Body of pancreas (tissue), 4 donors: ENCODE measurements around the gene MFAP3. TPM values are rescaled to one million over a fixed set of nuclear protein-coding genes. Genes with fewer than 3 reads are reported as not detected.

Experiments
- ATAC-seq: fragments of 150-250 bp; one replicate; pipeline ENCODE4 v1.9.1; 2016
- DNase-seq, 4 donors: peaks; one replicate each; pipeline ENCODE4 v3.0.0-alpha.2; 2019
- H3K27ac ChIP-seq, 4 donors: fragments of 200-600 bp; sonication (generic); 1 replicate in 3 of 4; 2 replicates in 1 of 4; pipeline versions ENCODE4 v1.5.1 to v1.6.1; 2016 to 2019; ENCODE audit warnings: mild to moderate bottlenecking in 1 of 4, mixed read lengths in 1 of 4, moderate library complexity in 1 of 4
- H3K27me3 ChIP-seq, 2 donors: fragments of 200-600 bp; sonication (generic); one replicate each; pipeline ENCODE4 v1.6.0; 2016; ENCODE audit warnings: mild to moderate bottlenecking in 1 of 2
- H3K36me3 ChIP-seq, 2 donors: fragments of 200-600 bp; sonication (generic); replicated peaks in 1 of 2; 2 replicates each; pipeline ENCODE4 v1.5.1; 2016; ENCODE audit warnings: low read depth in 2 of 2; ENCODE audit not compliant: insufficient read depth in 1 of 2
- H3K4me1 ChIP-seq: fragments of 200-600 bp; sonication (generic); one replicate; pipeline ENCODE4 v1.6.0; 2016
- H3K4me3 ChIP-seq, 2 donors: fragments of 200-600 bp; sonication (generic); 1 replicate in 1 of 2; 2 replicates in 1 of 2; pipeline ENCODE4 v1.5.1; 2016 to 2019
- H3K9me3 ChIP-seq, 3 donors: fragments of 200-600 bp; sonication (generic); 1 replicate in 2 of 3; 2 replicates in 1 of 3; pipeline ENCODE4 v1.5.1; 2016
- CTCF ChIP-seq, 7 experiments: fragments of 450-650 bp in 4 of 7; fragments of 200-600 bp in 3 of 7; sonication (generic) in 3 of 7; IDR thresholded peaks; one replicate each; pipeline ENCODE4 v1.5.1; 2016 to 2019; ENCODE audit warnings: antibody characterized with exemption in 7 of 7
- POLR2A ChIP-seq, 3 donors: fragments of 450-650 bp; IDR thresholded peaks; one replicate each; pipeline ENCODE4 v1.6.1; 2016; ENCODE audit warnings: antibody characterized with exemption in 3 of 3, mild to moderate bottlenecking in 2 of 3
- WGBS, 2 donors: methylation state at CpG; one replicate each; pipeline ENCODE4 v1.1.5; 2017; 5-methylcytosine and 5-hydroxymethylcytosine counted together
- intact Hi-C: fragments of 100-400 bp; cut with DNase I; formaldehyde crosslinking; loops from one replicate; pipeline ENCODE4 v1.15.1; 2023
- total RNA-seq, 2 donors: library from RNA; depleted of rRNA; stranded (reverse); fragments of >200 nt; gene quantifications; one replicate each; pipeline ENCODE4 v1.1.0, GENCODE V29; 2016

Gene MFAP3
- total RNA-seq, result 10 to 100 TPM; 14.3 to 23.4 TPM

GRCh38 chr5:154038707-154039457, at the start of gene MFAP3, which contains the start of gene FAM114A2:
MFAP3 (plus strand) TSS chr5:154038967; CDS start chr5:154049723, 10,756 bp downstream.
FAM114A2 (minus strand) TSS chr5:154038910; CDS start chr5:154034953, 3,957 bp downstream.
- H3K4me1 ChIP-seq, result peaks cover 16% of the 10 kb centered on the region
- peak; percentile 88 to 90 (median 90) for DNase-seq
- 0 to 1% methylated on average over 38 to 51 of the region's 51 CpGs for WGBS, 2 donors
- H3K9me3 ChIP-seq, result no peaks in the 10 kb centered on the region
- intact Hi-C loops, result no loop called here
- peak; percentile 98 for ATAC-seq
- TF ChIP-seq CTCF (IDR thresholded peaks at IDR 0.05) (peak in 2 of 7 experiments; percentile 3 to 7), POLR2A (IDR thresholded peaks at IDR 0.05) (peak; percentile 75 to 95 (median 92))
- H3K36me3 ChIP-seq, result no peaks in the 10 kb centered on the region
- no peaks in the 10 kb centered on the region for H3K27me3 ChIP-seq
- H3K27ac ChIP-seq, result peak within 1 kb of the TSS; percentile 70 to 91 (median 80)
- peak within 1 kb of the TSS; percentile 92 to 97 for H3K4me3 ChIP-seq

DNA sequence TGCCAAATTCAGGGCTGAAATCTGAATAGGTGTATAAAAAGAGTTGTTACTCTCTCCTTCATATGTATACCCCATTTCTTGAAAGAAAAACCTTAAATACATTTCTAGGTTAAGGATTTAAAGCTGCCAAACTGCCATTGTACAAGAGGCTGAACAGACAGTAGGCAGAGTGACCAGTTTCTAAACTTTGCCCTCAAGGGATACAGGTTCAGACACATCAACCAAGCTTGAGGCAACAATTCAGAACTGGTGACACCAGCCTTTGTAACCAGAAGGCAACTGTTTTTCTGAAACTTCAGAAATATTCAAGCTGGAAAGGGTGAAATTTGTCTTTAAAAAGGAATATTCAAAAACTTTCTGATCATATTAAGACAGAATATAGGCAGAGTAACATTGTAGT, 47.6 kb upstream of the MFAP3 start:
- Histone ChIP-seq H3K36me3 (peaks cover 0 to 8% of the 10 kb centered on the region in 2 donors), H3K4me3 (no peak overlapping the region), H3K27me3 (no peaks in the 10 kb centered on the region), H3K27ac (no peak overlapping the region), H3K4me1 (no peaks in the 10 kb centered on the region), H3K9me3 (no peaks in the 10 kb centered on the region)
- no peak for ATAC-seq
- intact Hi-C loops, result no loop called here
- TF ChIP-seq POLR2A (IDR thresholded peaks at IDR 0.05), result no peak
- TF ChIP-seq CTCF (IDR thresholded peaks at IDR 0.05), result no peak
- no peak for DNase-seq

- no peak for TF ChIP-seq POLR2A (IDR thresholded peaks at IDR 0.05)
- no peak for TF ChIP-seq CTCF (IDR thresholded peaks at IDR 0.05)
- Histone ChIP-seq H3K9me3 (no peaks in the 10 kb centered on the region), H3K36me3 (peaks cover 0 to 11% of the 10 kb centered on the region in 2 donors), H3K27me3 (no peaks in the 10 kb centered on the region), H3K4me1 (no peaks in the 10 kb centered on the region), H3K4me3 (no peak overlapping the region), H3K27ac (no peak overlapping the region)
- DNase-seq (no peak), ATAC-seq (no peak)
- 55 to 67% methylated on average over 1 of the region's 1 CpG for WGBS, 2 donors
- intact Hi-C loops, result no loop called here
Measured at GRCh38 chr5:153998010-153998409, 40.8 kb upstream of the MFAP3 start.

DNA sequence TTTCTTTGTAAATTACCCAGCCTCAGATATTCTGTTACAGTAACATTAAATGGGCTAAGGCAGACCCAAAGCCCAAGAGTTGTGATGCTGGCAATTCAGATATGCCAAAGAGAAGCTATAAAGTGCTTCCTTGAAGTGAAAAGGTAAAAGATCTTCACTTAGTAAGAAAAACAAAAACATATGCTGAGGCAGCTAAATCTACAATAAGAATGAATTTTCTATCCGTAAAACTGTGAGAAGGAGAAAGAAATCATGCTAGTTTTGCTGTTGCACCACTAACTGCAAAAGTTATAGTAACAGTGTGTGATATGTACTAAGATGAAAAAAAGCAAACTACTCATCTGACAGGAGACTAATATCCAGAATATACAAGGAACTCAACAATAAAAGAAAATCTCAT, 40.0 kb upstream of the MFAP3 start:
- no peak for TF ChIP-seq CTCF (IDR thresholded peaks at IDR 0.05)
- TF ChIP-seq POLR2A (IDR thresholded peaks at IDR 0.05), result no peak
- Histone ChIP-seq H3K36me3 (peaks cover 0 to 11% of the 10 kb centered on the region in 2 donors), H3K27me3 (no peaks in the 10 kb centered on the region), H3K4me1 (no peaks in the 10 kb centered on the region), H3K9me3 (no peaks in the 10 kb centered on the region), H3K4me3 (no peak overlapping the region), H3K27ac (no peak overlapping the region)
- ATAC-seq (no peak), DNase-seq (no peak)
- intact Hi-C loops, result no loop called here
- 90 to 100% methylated on average over 1 of the region's 1 CpG for WGBS, 2 donors

- DNase-seq (no peak), ATAC-seq (no peak)
- Histone ChIP-seq H3K4me1 (no peaks in the 10 kb centered on the region), H3K27ac (no peak overlapping the region), H3K9me3 (no peaks in the 10 kb centered on the region), H3K4me3 (no peak overlapping the region), H3K27me3 (no peaks in the 10 kb centered on the region), H3K36me3 (peaks cover 0 to 11% of the 10 kb centered on the region in 2 donors)
- intact Hi-C loops, result no loop called here
- 90 to 95% methylated on average over 3 of the region's 3 CpGs for WGBS, 2 donors
- TF ChIP-seq POLR2A (IDR thresholded peaks at IDR 0.05), result no peak
- no peak for TF ChIP-seq CTCF (IDR thresholded peaks at IDR 0.05)
Measured at GRCh38 chr5:153999995-154000394, 38.8 kb upstream of the MFAP3 start.
